SK-N-MC (cell line): Measurements from ENCODE around the gene CPM.
"Not testable (repeated sequence)": the region's sequence is repeated elsewhere in the genome, so short reads cannot be mapped to it uniquely, and the experiment has no call there.

Experiments used
- EZH2 ChIP-seq: fragments of 200-600 bp; sonication (generic); IDR thresholded peaks from one replicate; pipeline ENCODE4 v1.6.1; 2017; ENCODE audit warnings: antibody characterized with exemption
- POLR2AphosphoS5 ChIP-seq: IDR thresholded peaks from 2 replicates; pipeline ENCODE4 v1.6.1; 2012; ENCODE audit warnings: mild to moderate bottlenecking, low read depth, low read length, borderline replicate concordance

GRCh38 chr12:68810027-68810389 lies 123.0 kb downstream of the CPM start:
- not testable (repeated sequence) for TF ChIP-seq POLR2AphosphoS5, EZH2
